Panc1 (cell line): ENCODE measurements around the gene PARD3.

ENCODE experiments used
- TF ChIP-seq, protein P1 (sequence below): fragments of 450-650 bp; IDR thresholded peaks from 2 replicates; pipeline ENCODE4 v1.5.1; 2017; ENCODE audit warnings: mild to moderate bottlenecking
- TF ChIP-seq, protein P2 (sequence below), 2 experiments: IDR thresholded peaks; 2 replicates each; pipeline ENCODE4 v1.6.1; 2011 to 2012; ENCODE audit warnings: low read depth in 2 of 2, control low read depth in 1 of 2, low read length in 1 of 2, mild to moderate bottlenecking in 1 of 2, moderate library complexity in 1 of 2; ENCODE audit not compliant: insufficient read depth in 1 of 2

DNA sequence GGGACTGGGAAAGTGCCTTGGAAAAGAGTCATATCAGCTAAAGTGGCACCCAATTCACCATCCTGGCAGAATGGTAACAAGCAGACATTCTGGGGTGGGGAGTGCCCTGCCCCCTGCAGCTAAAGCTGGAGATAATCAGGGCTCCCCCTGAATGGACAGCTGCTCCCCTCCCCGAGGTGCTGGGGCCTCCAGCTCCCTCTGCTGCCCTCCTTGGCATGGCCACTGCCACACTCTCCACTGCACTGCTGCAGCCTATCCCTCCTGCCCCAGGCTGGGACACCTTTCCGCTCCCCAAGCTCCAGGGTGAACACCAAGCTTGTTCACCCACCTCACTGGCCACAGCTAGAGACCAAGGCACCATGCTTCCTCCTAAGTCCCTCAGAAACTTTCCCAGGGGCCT is 9.8 kb upstream of the PARD3 start:
- TF ChIP-seq, protein P1, sequence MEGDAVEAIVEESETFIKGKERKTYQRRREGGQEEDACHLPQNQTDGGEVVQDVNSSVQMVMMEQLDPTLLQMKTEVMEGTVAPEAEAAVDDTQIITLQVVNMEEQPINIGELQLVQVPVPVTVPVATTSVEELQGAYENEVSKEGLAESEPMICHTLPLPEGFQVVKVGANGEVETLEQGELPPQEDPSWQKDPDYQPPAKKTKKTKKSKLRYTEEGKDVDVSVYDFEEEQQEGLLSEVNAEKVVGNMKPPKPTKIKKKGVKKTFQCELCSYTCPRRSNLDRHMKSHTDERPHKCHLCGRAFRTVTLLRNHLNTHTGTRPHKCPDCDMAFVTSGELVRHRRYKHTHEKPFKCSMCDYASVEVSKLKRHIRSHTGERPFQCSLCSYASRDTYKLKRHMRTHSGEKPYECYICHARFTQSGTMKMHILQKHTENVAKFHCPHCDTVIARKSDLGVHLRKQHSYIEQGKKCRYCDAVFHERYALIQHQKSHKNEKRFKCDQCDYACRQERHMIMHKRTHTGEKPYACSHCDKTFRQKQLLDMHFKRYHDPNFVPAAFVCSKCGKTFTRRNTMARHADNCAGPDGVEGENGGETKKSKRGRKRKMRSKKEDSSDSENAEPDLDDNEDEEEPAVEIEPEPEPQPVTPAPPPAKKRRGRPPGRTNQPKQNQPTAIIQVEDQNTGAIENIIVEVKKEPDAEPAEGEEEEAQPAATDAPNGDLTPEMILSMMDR = peak; percentile 51; the same call in 1 of the 2 replicates
- TF ChIP-seq, protein P2, sequence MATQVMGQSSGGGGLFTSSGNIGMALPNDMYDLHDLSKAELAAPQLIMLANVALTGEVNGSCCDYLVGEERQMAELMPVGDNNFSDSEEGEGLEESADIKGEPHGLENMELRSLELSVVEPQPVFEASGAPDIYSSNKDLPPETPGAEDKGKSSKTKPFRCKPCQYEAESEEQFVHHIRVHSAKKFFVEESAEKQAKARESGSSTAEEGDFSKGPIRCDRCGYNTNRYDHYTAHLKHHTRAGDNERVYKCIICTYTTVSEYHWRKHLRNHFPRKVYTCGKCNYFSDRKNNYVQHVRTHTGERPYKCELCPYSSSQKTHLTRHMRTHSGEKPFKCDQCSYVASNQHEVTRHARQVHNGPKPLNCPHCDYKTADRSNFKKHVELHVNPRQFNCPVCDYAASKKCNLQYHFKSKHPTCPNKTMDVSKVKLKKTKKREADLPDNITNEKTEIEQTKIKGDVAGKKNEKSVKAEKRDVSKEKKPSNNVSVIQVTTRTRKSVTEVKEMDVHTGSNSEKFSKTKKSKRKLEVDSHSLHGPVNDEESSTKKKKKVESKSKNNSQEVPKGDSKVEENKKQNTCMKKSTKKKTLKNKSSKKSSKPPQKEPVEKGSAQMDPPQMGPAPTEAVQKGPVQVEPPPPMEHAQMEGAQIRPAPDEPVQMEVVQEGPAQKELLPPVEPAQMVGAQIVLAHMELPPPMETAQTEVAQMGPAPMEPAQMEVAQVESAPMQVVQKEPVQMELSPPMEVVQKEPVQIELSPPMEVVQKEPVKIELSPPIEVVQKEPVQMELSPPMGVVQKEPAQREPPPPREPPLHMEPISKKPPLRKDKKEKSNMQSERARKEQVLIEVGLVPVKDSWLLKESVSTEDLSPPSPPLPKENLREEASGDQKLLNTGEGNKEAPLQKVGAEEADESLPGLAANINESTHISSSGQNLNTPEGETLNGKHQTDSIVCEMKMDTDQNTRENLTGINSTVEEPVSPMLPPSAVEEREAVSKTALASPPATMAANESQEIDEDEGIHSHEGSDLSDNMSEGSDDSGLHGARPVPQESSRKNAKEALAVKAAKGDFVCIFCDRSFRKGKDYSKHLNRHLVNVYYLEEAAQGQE (IDR thresholded peaks at IDR 0.05; ENCODE audit: insufficient read depth in 1 of 2, low read depth in 2 of 2, low read length in 1 of 2) = no peak
